ENCODE data around the gene SGIP1.

DNA sequence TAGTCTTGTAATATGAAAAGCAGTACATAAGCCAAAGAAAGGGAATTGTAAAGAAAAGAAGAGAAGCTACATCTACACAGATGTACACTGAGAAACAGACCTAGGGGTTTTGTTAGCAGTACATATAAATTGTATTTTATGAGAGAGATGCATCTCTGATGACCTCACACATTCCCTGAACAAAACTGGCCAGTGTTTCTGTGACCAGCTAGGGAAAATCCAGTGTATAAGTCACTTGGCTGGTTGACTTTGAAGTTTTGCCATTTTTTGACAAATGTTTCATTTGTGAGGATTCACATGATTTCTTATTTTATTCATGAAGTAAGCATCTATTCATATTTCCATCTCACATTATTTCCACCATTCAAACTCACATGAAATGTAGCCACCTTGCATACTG, 190.0 kb downstream of the SGIP1 start:
- TF ChIP-seq POLR2A (IDR thresholded peaks at IDR 0.05; ENCODE audit: low read depth, low read length) (no peak), TAF1 (IDR thresholded peaks at IDR 0.05; ENCODE audit: low read depth, low read length) (no peak)
